ENCODE results near the gene IL24.

The IL24 gene

DNA sequence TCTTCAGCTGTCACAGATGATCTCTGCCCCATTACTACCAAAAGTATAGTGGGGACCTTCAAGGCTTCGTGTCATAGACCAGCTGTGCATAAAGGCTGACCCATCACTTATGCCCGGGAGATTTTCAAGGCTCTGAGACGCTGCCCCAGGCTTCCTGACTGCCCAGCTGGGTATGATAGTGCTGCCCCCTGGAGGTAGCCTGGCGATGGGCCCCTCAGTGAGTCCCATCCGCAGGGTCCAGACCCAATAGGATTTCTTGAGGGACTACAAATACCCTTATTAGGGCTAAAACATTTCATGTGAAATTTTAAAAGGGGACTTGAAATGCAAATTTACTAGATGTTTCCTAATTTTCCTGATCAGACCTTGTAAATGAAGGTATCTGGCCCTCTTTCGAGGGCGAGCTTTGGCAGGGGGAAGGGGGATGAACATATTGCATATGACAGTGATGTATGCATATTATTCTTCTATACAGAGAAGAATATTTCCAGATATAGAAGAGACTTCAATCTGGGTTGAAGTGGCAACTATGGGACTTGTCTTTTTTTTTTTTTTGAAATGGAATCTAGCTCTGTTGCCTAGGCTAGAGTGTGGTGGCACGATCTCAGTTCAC is 36.2 kb downstream of the IL24 start:
- Mint-ChIP-seq H3K4me3 (no peak overlapping the region), H3K27me3 (peaks cover 12% of the 10 kb centered on the region), H3K27ac (no peak overlapping the region), H3K36me3 (ENCODE audit: low read depth) (no peaks in the 10 kb centered on the region), H3K9me3 (no peaks in the 10 kb centered on the region), H3K4me1 (ENCODE audit: low read depth) (peaks cover 43% of the 10 kb centered on the region)
- intact Hi-C loops (cut with micrococcal nuclease), result loop anchor here (10.0 kb wide), 1 partner anchor 141 kb away; no protein-coding TSS in a partner anchor

GRCh38 chr1:206935491-206936067 is 38.3 kb downstream of the IL24 start:
- Mint-ChIP-seq H3K9me3 (no peaks in the 10 kb centered on the region), H3K4me1 (ENCODE audit: low read depth) (peaks cover 29% of the 10 kb centered on the region), H3K27ac (no peak overlapping the region), H3K4me3 (no peak overlapping the region), H3K27me3 (peaks cover 17% of the 10 kb centered on the region), H3K36me3 (ENCODE audit: low read depth) (no peaks in the 10 kb centered on the region)
- intact Hi-C loops (cut with micrococcal nuclease), result loop anchor here (5.0 to 10.0 kb wide), 2 partner anchors 47 to 139 kb away; no protein-coding TSS in a partner anchor

- no peaks in the 10 kb centered on the region for H3K36me3 Mint-ChIP-seq (ENCODE audit: low read depth)
- H3K4me1 Mint-ChIP-seq (ENCODE audit: low read depth), result peaks cover 11% of the 10 kb centered on the region
- H3K4me3 Mint-ChIP-seq, result no peak overlapping the region
- intact Hi-C loops (cut with micrococcal nuclease), result loop anchor here (5.0 to 10.0 kb wide), 2 partner anchors 45 to 137 kb away; no protein-coding TSS in a partner anchor
- H3K27me3 Mint-ChIP-seq, result peaks cover 25% of the 10 kb centered on the region
- no peaks in the 10 kb centered on the region for H3K9me3 Mint-ChIP-seq
- no peak overlapping the region for H3K27ac Mint-ChIP-seq
Measured at GRCh38 chr1:206937425-206937824, 40.2 kb downstream of the IL24 start.

GRCh38 chr1:206939131-206939530 is 41.9 kb downstream of the IL24 start:
- Mint-ChIP-seq H3K27me3 (peaks cover 37% of the 10 kb centered on the region), H3K4me1 (ENCODE audit: low read depth) (peaks cover 9% of the 10 kb centered on the region), H3K36me3 (ENCODE audit: low read depth) (no peaks in the 10 kb centered on the region), H3K4me3 (no peak overlapping the region), H3K27ac (no peak overlapping the region), H3K9me3 (no peaks in the 10 kb centered on the region)
- intact Hi-C loops (cut with micrococcal nuclease), result loop anchor here (5.0 to 10.0 kb wide), 2 partner anchors 43 to 136 kb away; no protein-coding TSS in a partner anchor

DNA sequence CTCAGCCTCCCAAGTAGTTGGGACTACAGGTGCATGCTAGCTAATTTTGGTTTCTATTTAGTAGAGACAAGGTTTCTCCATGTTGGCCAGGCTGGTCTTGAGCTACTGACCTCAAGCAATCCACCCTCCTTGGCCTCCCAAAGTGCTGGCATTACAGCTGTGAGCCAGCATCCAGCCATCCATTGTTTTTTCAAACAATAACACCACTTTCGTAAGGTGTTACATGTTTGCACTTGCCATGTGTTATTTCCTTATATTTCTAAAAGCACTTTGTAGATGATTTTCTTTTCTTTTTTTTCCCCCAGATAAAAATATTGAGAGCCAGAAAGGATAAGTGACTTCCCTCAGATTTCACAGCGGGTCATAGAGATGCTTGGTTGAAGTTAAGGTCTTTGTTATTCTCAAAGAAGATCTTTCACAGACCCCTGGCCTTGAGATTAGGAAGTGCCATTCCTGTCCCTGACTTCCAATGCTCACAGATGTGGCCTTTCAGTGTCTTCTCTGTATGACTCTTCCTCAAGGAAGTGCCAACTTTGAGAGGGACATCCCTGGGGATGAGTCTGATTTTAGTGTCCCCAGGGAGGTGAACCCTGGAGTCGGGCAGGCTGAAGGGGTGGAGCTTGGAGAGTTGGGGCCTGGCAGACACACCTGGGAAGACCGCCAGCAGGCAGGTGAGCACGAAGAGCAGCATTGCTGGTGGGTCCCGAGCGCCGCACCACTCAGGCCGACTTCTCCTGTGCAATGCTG is 42.8 kb downstream of the IL24 start:
- peaks cover 9% of the 10 kb centered on the region for H3K4me1 Mint-ChIP-seq (ENCODE audit: low read depth)
- no peak overlapping the region for H3K27ac Mint-ChIP-seq
- no peaks in the 10 kb centered on the region for H3K9me3 Mint-ChIP-seq
- H3K4me3 Mint-ChIP-seq, result no peak overlapping the region
- H3K36me3 Mint-ChIP-seq (ENCODE audit: low read depth), result no peaks in the 10 kb centered on the region
- peaks cover 39% of the 10 kb centered on the region for H3K27me3 Mint-ChIP-seq
- intact Hi-C loops (cut with micrococcal nuclease), result loop anchor here (5.0 to 10.0 kb wide), 2 partner anchors 42 to 135 kb away; no protein-coding TSS in a partner anchor

DNA sequence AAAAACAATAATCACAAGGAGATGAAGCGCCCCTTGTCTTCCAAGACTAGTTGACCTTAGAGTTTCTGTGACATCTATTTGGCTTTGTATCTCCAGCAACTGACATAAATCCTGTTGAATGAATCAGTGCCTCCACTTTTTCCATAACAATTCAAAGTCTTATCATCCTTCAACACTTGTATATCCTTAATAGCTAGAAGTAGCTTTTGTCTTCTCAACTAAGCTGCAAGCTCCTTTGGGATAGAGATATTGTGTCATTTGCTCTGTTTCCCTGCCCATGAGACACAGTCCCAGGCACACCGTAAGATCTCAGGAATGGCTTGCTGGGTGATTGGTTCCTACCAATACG is 43.3 kb downstream of the IL24 start:
- H3K36me3 Mint-ChIP-seq (ENCODE audit: low read depth), result no peaks in the 10 kb centered on the region
- peaks cover 43% of the 10 kb centered on the region for H3K27me3 Mint-ChIP-seq
- H3K4me1 Mint-ChIP-seq (ENCODE audit: low read depth), result peaks cover 9% of the 10 kb centered on the region
- intact Hi-C loops (cut with micrococcal nuclease), result no loop called here
- H3K4me3 Mint-ChIP-seq, result no peak overlapping the region
- H3K27ac Mint-ChIP-seq, result no peak overlapping the region
- H3K9me3 Mint-ChIP-seq, result no peaks in the 10 kb centered on the region

DNA sequence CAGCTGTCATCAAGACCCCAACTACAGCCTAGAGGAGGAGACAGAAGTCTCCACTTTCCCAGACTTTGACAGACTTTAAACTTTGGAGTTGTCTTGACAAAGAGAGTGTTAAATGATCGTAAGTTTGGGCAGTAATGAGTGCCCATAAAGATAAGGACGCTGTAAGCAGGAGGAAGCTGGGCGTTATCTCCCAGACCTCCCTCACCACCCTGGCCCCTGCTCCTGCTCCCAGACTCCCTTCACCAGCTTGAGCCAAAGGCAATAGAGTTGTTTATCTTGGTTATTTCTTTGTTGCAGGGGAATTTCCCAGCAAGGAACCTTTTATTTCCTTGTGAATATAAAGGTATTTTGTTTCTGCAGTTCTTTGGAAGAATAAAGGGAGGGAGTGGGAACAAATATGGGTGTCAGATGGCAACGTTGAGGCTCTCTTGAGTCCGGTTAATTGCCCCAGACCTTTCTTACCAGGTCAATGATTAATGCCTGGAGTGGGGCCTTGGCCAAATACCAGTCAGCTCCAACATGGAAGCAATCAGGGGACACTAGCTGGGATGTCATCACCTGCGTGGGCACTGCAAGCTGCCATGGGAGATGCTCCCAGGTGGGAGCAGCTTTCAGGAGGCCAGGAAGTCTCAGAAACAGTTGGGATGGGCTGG is 44.6 kb downstream of the IL24 start:
- Mint-ChIP-seq H3K27me3 (peaks cover 49% of the 10 kb centered on the region), H3K9me3 (no peaks in the 10 kb centered on the region), H3K4me3 (no peak overlapping the region), H3K4me1 (ENCODE audit: low read depth) (peaks cover 12% of the 10 kb centered on the region), H3K36me3 (ENCODE audit: low read depth) (no peaks in the 10 kb centered on the region), H3K27ac (no peak overlapping the region)
- intact Hi-C loops (cut with micrococcal nuclease), result no loop called here

DNA sequence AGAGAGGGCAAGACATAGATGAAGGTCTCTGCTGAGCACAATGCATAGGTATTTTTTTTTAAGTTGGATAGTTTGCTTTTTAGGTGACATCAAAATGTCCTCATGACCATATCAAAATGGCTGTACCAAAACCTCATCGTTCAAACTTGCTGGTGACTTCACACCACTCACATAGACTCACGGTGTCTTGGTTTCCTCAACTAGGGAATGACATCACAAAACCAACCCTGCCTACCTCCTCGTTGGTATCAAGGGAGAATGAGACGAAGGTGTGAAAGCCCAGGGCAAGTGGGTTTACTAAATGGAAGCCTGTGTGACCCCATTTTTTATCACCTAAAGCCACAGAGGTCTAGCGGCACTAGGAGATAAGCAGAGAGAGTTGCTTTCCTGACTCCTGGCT is 47.5 kb downstream of the IL24 start:
- H3K36me3 Mint-ChIP-seq (ENCODE audit: low read depth), result no peaks in the 10 kb centered on the region
- H3K27me3 Mint-ChIP-seq, result peaks cover 56% of the 10 kb centered on the region
- H3K4me3 Mint-ChIP-seq, result no peak overlapping the region
- no peaks in the 10 kb centered on the region for H3K9me3 Mint-ChIP-seq
- H3K4me1 Mint-ChIP-seq (ENCODE audit: low read depth), result peaks cover 27% of the 10 kb centered on the region
- no peak overlapping the region for H3K27ac Mint-ChIP-seq
- intact Hi-C loops (cut with micrococcal nuclease), result no loop called here

DNA sequence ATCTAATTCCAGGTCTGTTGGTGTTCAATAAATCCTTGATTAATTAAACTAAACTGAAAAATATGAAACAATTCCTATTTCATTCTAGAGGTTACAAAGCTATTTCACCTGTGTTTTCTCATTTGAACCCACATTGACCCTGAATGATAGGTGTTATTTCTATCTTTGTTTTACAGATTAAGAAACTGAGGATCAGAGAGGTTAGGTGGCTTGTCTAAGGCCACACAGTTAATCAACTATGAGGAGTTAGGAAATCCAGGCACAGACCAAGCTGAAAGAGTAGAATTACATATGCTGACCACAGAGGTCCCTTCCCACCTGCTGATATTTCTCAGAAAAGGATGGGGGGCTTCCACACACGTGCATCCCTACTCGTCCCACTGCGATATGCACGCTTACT is 48.5 kb downstream of the IL24 start:
- Mint-ChIP-seq H3K36me3 (ENCODE audit: low read depth) (no peaks in the 10 kb centered on the region), H3K4me3 (no peak overlapping the region), H3K27ac (no peak overlapping the region), H3K9me3 (no peaks in the 10 kb centered on the region), H3K27me3 (peaks cover 55% of the 10 kb centered on the region), H3K4me1 (ENCODE audit: low read depth) (peaks cover 33% of the 10 kb centered on the region)
- intact Hi-C loops (cut with micrococcal nuclease), result no loop called here

GRCh38 chr1:206946261-206946660 is 49.0 kb downstream of the IL24 start, which contains the start of gene PIGR:
TSS of gene PIGR (minus strand) at chr1:206946466. CDS start at chr1:206940531, 5,935 bp downstream.
- peaks cover 57% of the 10 kb centered on the region for H3K27me3 Mint-ChIP-seq
- no peak within 1 kb of the TSS for H3K27ac Mint-ChIP-seq
- H3K4me1 Mint-ChIP-seq (ENCODE audit: low read depth), result peaks cover 37% of the 10 kb centered on the region
- no peak within 1 kb of the TSS for H3K4me3 Mint-ChIP-seq
- H3K36me3 Mint-ChIP-seq (ENCODE audit: low read depth), result no peaks in the 10 kb centered on the region
- intact Hi-C loops (cut with micrococcal nuclease), result no loop called here
- H3K9me3 Mint-ChIP-seq, result no peaks in the 10 kb centered on the region

GRCh38 chr1:206947255-206947654 is 50.0 kb downstream of the IL24 start:
- H3K4me3 Mint-ChIP-seq, result no peak overlapping the region

DNA sequence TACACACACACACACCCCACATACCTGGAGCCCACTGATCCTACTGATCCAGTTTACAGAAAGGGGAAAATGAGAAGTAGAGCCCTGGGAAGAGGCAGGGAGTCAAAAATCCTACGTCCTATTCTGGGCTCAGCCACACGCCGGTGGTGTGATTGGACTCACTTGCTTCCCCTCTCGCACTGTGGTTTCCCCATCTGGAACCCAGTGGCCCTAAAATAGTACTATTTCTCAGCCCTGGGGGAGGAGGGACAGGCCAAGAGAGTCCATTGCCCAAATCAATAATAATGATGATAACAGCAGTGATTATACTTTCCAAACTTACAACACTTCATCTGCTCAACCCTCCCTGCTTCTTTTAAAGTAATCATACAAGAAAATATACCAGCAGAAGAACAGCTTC is 52.0 kb downstream of the IL24 start:
- Mint-ChIP-seq H3K9me3 (no peaks in the 10 kb centered on the region), H3K27me3 (peaks cover 43% of the 10 kb centered on the region), H3K36me3 (ENCODE audit: low read depth) (no peaks in the 10 kb centered on the region), H3K4me3 (no peak overlapping the region), H3K4me1 (ENCODE audit: low read depth) (peaks cover 61% of the 10 kb centered on the region), H3K27ac (no peak overlapping the region)
- intact Hi-C loops (cut with micrococcal nuclease), result no loop called here

More at GRCh38 chr1:206947255-206947654, 50.0 kb downstream of the IL24 start:
- Mint-ChIP-seq H3K36me3 (ENCODE audit: low read depth) (no peaks in the 10 kb centered on the region), H3K9me3 (no peaks in the 10 kb centered on the region), H3K4me1 (ENCODE audit: low read depth) (peaks cover 47% of the 10 kb centered on the region), H3K27me3 (peaks cover 49% of the 10 kb centered on the region), H3K27ac (no peak overlapping the region)
- intact Hi-C loops (cut with micrococcal nuclease), result no loop called here

- Mint-ChIP-seq H3K9me3 (no peaks in the 10 kb centered on the region), H3K27me3 (peaks cover 41% of the 10 kb centered on the region), H3K27ac (no peak overlapping the region), H3K4me3 (no peak overlapping the region), H3K36me3 (ENCODE audit: low read depth) (no peaks in the 10 kb centered on the region), H3K4me1 (ENCODE audit: low read depth) (peaks cover 63% of the 10 kb centered on the region)
- intact Hi-C loops (cut with micrococcal nuclease), result no loop called here
Measured at GRCh38 chr1:206949641-206950040, 52.4 kb downstream of the IL24 start.

All from dendritic cell treated with granulocyte-macrophage colony-stimulating factor and Interleukin-4, amounts not matched to agents 40 ng/mL and 50 ng/mL, for 4 days (primary cell).